Smooth muscle cell (in vitro differentiated cells): ENCODE measurements around the gene ME1. TPM values are rescaled to one million over a fixed set of nuclear protein-coding genes. Genes with fewer than 3 reads are reported as not detected.

ENCODE experiments used
- DNase-seq: peaks from one replicate; lab custom pipeline; 2025; ENCODE audit not compliant: unreplicated experiment; lab: John Stamatoyannopoulos, UW
- H2AFZ ChIP-seq: fragments of 200-600 bp; sonication (generic); 2 replicates; pipeline ENCODE4 v1.6.0; 2016; ENCODE audit warnings: antibody characterized with exemption, low read depth, mild to moderate bottlenecking
- H3F3A ChIP-seq: fragments of 200-600 bp; sonication (generic); 2 replicates; pipeline ENCODE4 v1.6.0; 2017; ENCODE audit warnings: antibody characterized with exemption, low read depth
- H3K27ac ChIP-seq: fragments of 200-600 bp; sonication (generic); 2 replicates; pipeline ENCODE4 v1.5.1; 2016; ENCODE audit warnings: low read depth, mild to moderate bottlenecking
- H3K27me3 ChIP-seq: fragments of 200-600 bp; sonication (generic); 2 replicates; pipeline ENCODE4 v1.6.1; 2016; ENCODE audit warnings: low read depth, mild to moderate bottlenecking
- H3K36me3 ChIP-seq: fragments of 200-600 bp; sonication (generic); 2 replicates; pipeline ENCODE4 v1.5.1; 2016; ENCODE audit warnings: low read depth
- H3K4me1 ChIP-seq: fragments of 200-600 bp; sonication (generic); 2 replicates; pipeline ENCODE4 v1.5.1; 2016; ENCODE audit warnings: low read depth
- H3K4me2 ChIP-seq: fragments of 200-600 bp; sonication (generic); 2 replicates; pipeline ENCODE4 v1.6.0; 2016; ENCODE audit warnings: mild to moderate bottlenecking
- H3K4me3 ChIP-seq: fragments of 200-600 bp; sonication (generic); 2 replicates; pipeline ENCODE4 v1.5.1; 2016; ENCODE audit warnings: mild to moderate bottlenecking
- H3K79me2 ChIP-seq: fragments of 200-600 bp; sonication (generic); 2 replicates; pipeline ENCODE4 v1.6.0; 2016; ENCODE audit warnings: low read depth, mild to moderate bottlenecking
- H3K9ac ChIP-seq: fragments of 200-600 bp; sonication (generic); 2 replicates; pipeline ENCODE4 v1.6.0; 2016; ENCODE audit warnings: low read depth
- H3K9me3 ChIP-seq: fragments of 200-600 bp; sonication (generic); replicated peaks from 2 replicates; pipeline ENCODE4 v1.5.1; 2016; ENCODE audit warnings: low read depth
- H4K20me1 ChIP-seq: fragments of 200-600 bp; sonication (generic); 2 replicates; pipeline ENCODE4 v1.6.0; 2016; ENCODE audit warnings: low read depth
- CTCF ChIP-seq: fragments of 200-600 bp; sonication (generic); IDR thresholded peaks from 2 replicates; pipeline ENCODE4 v1.5.1; 2017; ENCODE audit warnings: borderline replicate concordance, mild to moderate bottlenecking, antibody characterized with exemption; ENCODE audit not compliant: insufficient read depth, poor library complexity, severe bottlenecking
- WGBS: methylation state at CpG from one replicate; pipeline ENCODE4 v1.1.7; 2016; ENCODE audit warnings: low lambda C conversion rate; 5-methylcytosine and 5-hydroxymethylcytosine counted together
- polyA plus RNA-seq: library from polyadenylated mRNA; unstranded; fragments of >200 nt; fragmentation: Nextera tagmentation; extraction: Ambion mirVana; gene quantifications from 2 replicates; pipeline ENCODE4 v1.2.1, GENCODE V29; 2016
- total RNA-seq: library from RNA; depleted of rRNA; stranded (reverse); fragments of >200 nt; gene quantifications from 2 replicates; pipeline ENCODE4 v1.2.3, GENCODE V29; 2014

ME1 gene
- total and polyA plus RNA-seq, 2 experiments from 2014 or later = 32.0 to 32.4 TPM

- Histone ChIP-seq H3K9me3 (no peaks in the 10 kb centered on the region), H3K4me3 (no peak overlapping the region), H3K27ac (no peak overlapping the region), H3F3A (no peaks in the 10 kb centered on the region), H3K27me3 (no peaks in the 10 kb centered on the region), H3K4me2 (no peak overlapping the region), H3K36me3 (no peaks in the 10 kb centered on the region), H3K4me1 (no peaks in the 10 kb centered on the region), H3K9ac (no peak overlapping the region), H3K79me2 (no peaks in the 10 kb centered on the region), H2AFZ (no peak overlapping the region), H4K20me1 (no peaks in the 10 kb centered on the region)
- no peak for TF ChIP-seq CTCF
- no peak for DNase-seq
- WGBS = 98% methylated on average over 3 of the region's 3 CpGs
These were observed 183.4 kb downstream of the ME1 start for GRCh38 chr6:83247471-83247870.

- 74% methylated on average over 1 of the region's 1 CpG for WGBS
- no peak overlapping the region for H2AFZ ChIP-seq
These were observed 199.7 kb downstream of the ME1 start for GRCh38 chr6:83231146-83231545.

GRCh38 chr6:83226517-83226916 is 204.3 kb downstream of the ME1 start:
- TF ChIP-seq CTCF = no peak
- no peaks in the 10 kb centered on the region for H3K4me1 ChIP-seq
- no peak overlapping the region for H2AFZ ChIP-seq
- H3K36me3 ChIP-seq = no peaks in the 10 kb centered on the region
- WGBS = 100% methylated on average over 1 of the region's 1 CpG
- no peak overlapping the region for H3K4me3 ChIP-seq
- H3K27me3 ChIP-seq = no peaks in the 10 kb centered on the region
- no peaks in the 10 kb centered on the region for H3F3A ChIP-seq
- H3K9ac ChIP-seq = no peak overlapping the region
- H3K9me3 ChIP-seq = no peaks in the 10 kb centered on the region
- H4K20me1 ChIP-seq = no peaks in the 10 kb centered on the region
- H3K79me2 ChIP-seq = no peaks in the 10 kb centered on the region
- H3K27ac ChIP-seq = no peak overlapping the region
- no peak for DNase-seq
- H3K4me2 ChIP-seq = no peak overlapping the region

More at GRCh38 chr6:83231146-83231545, 199.7 kb downstream of the ME1 start:
- no peak for TF ChIP-seq CTCF
- DNase-seq = no peak
- H4K20me1 ChIP-seq = no peaks in the 10 kb centered on the region
- no peaks in the 10 kb centered on the region for H3K36me3 ChIP-seq
- H3K4me3 ChIP-seq = no peak overlapping the region
- no peaks in the 10 kb centered on the region for H3K9me3 ChIP-seq
- no peaks in the 10 kb centered on the region for H3K4me1 ChIP-seq
- no peaks in the 10 kb centered on the region for H3K79me2 ChIP-seq
- H3K4me2 ChIP-seq = no peak overlapping the region
- no peak overlapping the region for H3K9ac ChIP-seq
- no peaks in the 10 kb centered on the region for H3K27me3 ChIP-seq
- no peaks in the 10 kb centered on the region for H3F3A ChIP-seq
- no peak overlapping the region for H3K27ac ChIP-seq

- TF ChIP-seq CTCF = peak; percentile 58
- Histone ChIP-seq H3K36me3 (no peaks in the 10 kb centered on the region), H3K27me3 (no peaks in the 10 kb centered on the region), H3K27ac (peak overlapping the region; percentile 27), H2AFZ (no peak overlapping the region), H3K9me3 (no peaks in the 10 kb centered on the region), H3K4me3 (no peak overlapping the region), H3F3A (no peaks in the 10 kb centered on the region), H3K79me2 (no peaks in the 10 kb centered on the region), H3K4me2 (peak overlapping the region; percentile 29), H3K4me1 (no peaks in the 10 kb centered on the region), H4K20me1 (no peaks in the 10 kb centered on the region), H3K9ac (no peak overlapping the region)
- DNase-seq = no peak
- WGBS = 52% methylated on average over 3 of the region's 3 CpGs
These were observed 208.9 kb downstream of the ME1 start for GRCh38 chr6:83221889-83222479.
